ENCODE data around the gene TSC22D1.

The TSC22D1 gene

GRCh38 chr13:44448875-44449274 lies 127.3 kb downstream of the TSC22D1 start:
- no peak for TF ChIP-seq EZH2 (optimal IDR thresholded peaks at IDR 0.05; ENCODE audit: low read depth, low read length)
- H3K4me2 ChIP-seq (ENCODE audit: low read depth, low read length) = no peak overlapping the region
- H3K4me1 ChIP-seq (ENCODE audit: low read length) = no peaks in the 10 kb centered on the region
- no peaks in the 10 kb centered on the region for H3K27me3 ChIP-seq (replicated peaks; ENCODE audit: insufficient read depth, low read length)
- H3K9me2 ChIP-seq (replicated peaks; ENCODE audit: insufficient read depth, low read length) = no peaks in the 10 kb centered on the region
- no peak for DNase-seq
- H4K20me1 ChIP-seq (ENCODE audit: insufficient read depth, low read length) = no peaks in the 10 kb centered on the region
- no peak overlapping the region for H3K9ac ChIP-seq (ENCODE audit: low read length)
- H3K4me3 ChIP-seq (ENCODE audit: low read length) = no peak overlapping the region
- H3K36me3 ChIP-seq (replicated peaks; ENCODE audit: insufficient read depth, low read length) = no peaks in the 10 kb centered on the region
- no peak overlapping the region for H2AFZ ChIP-seq (ENCODE audit: low read length)
- no peaks in the 10 kb centered on the region for H3K9me3 ChIP-seq (replicated peaks; ENCODE audit: insufficient read depth, low read length)
- no peaks in the 10 kb centered on the region for H3K79me2 ChIP-seq (ENCODE audit: low read length)
- H3F3A ChIP-seq (ENCODE audit: insufficient read depth, low read length) = no peaks in the 10 kb centered on the region
- H3K27ac ChIP-seq (ENCODE audit: low read length) = no peak overlapping the region

GRCh38 chr13:44448373-44448772 lies 127.8 kb downstream of the TSC22D1 start:
- Histone ChIP-seq H3K9ac (ENCODE audit: low read length) (no peak overlapping the region), H3K36me3 (replicated peaks; ENCODE audit: insufficient read depth, low read length) (no peaks in the 10 kb centered on the region), H3K9me2 (replicated peaks; ENCODE audit: insufficient read depth, low read length) (no peaks in the 10 kb centered on the region), H2AFZ (ENCODE audit: low read length) (no peak overlapping the region), H4K20me1 (ENCODE audit: insufficient read depth, low read length) (no peaks in the 10 kb centered on the region), H3F3A (ENCODE audit: insufficient read depth, low read length) (no peaks in the 10 kb centered on the region), H3K79me2 (ENCODE audit: low read length) (no peaks in the 10 kb centered on the region), H3K4me1 (ENCODE audit: low read length) (no peaks in the 10 kb centered on the region), H3K4me2 (ENCODE audit: low read depth, low read length) (no peak overlapping the region), H3K9me3 (replicated peaks; ENCODE audit: insufficient read depth, low read length) (no peaks in the 10 kb centered on the region), H3K27me3 (replicated peaks; ENCODE audit: insufficient read depth, low read length) (no peaks in the 10 kb centered on the region), H3K27ac (ENCODE audit: low read length) (no peak overlapping the region), H3K4me3 (ENCODE audit: low read length) (no peak overlapping the region)
- no peak for DNase-seq
- TF ChIP-seq EZH2phosphoT487 (IDR thresholded peaks at IDR 0.05; ENCODE audit: low read length) = no peak
- no peak for TF ChIP-seq EZH2 (optimal IDR thresholded peaks at IDR 0.05; ENCODE audit: low read depth, low read length)
- TF ChIP-seq CTCF (IDR thresholded peaks at IDR 0.05; ENCODE audit: low read length) = no peak

- no peaks in the 10 kb centered on the region for H3K9me3 ChIP-seq (replicated peaks; ENCODE audit: insufficient read depth, low read length)
- H3K27ac ChIP-seq (ENCODE audit: low read length) = no peak overlapping the region
- H3K4me3 ChIP-seq (ENCODE audit: low read length) = no peak overlapping the region
- no peaks in the 10 kb centered on the region for H4K20me1 ChIP-seq (ENCODE audit: insufficient read depth, low read length)
- no peaks in the 10 kb centered on the region for H3K27me3 ChIP-seq (replicated peaks; ENCODE audit: insufficient read depth, low read length)
- H3K4me1 ChIP-seq (ENCODE audit: low read length) = no peaks in the 10 kb centered on the region
- no peak overlapping the region for H3K4me2 ChIP-seq (ENCODE audit: low read depth, low read length)
- H3K36me3 ChIP-seq (replicated peaks; ENCODE audit: insufficient read depth, low read length) = no peaks in the 10 kb centered on the region
- no peaks in the 10 kb centered on the region for H3F3A ChIP-seq (ENCODE audit: insufficient read depth, low read length)
- no peak for DNase-seq
- no peaks in the 10 kb centered on the region for H3K79me2 ChIP-seq (ENCODE audit: low read length)
- TF ChIP-seq EZH2 (optimal IDR thresholded peaks at IDR 0.05; ENCODE audit: low read depth, low read length) = no peak
- no peak for TF ChIP-seq CTCF (IDR thresholded peaks at IDR 0.05; ENCODE audit: low read length)
- TF ChIP-seq EZH2phosphoT487 (IDR thresholded peaks at IDR 0.05; ENCODE audit: low read length) = no peak
- no peaks in the 10 kb centered on the region for H3K9me2 ChIP-seq (replicated peaks; ENCODE audit: insufficient read depth, low read length)
- no peak overlapping the region for H3K9ac ChIP-seq (ENCODE audit: low read length)
- H2AFZ ChIP-seq (ENCODE audit: low read length) = no peak overlapping the region
These were observed 128.3 kb downstream of the TSC22D1 start for GRCh38 chr13:44447783-44448321.

GRCh38 chr13:44440046-44440608 lies 136.0 kb downstream of the TSC22D1 start:
- Histone ChIP-seq H3K4me2 (ENCODE audit: low read depth, low read length) (no peak overlapping the region), H3K79me2 (ENCODE audit: low read length) (no peaks in the 10 kb centered on the region)

More at GRCh38 chr13:44440046-44440608, 136.0 kb downstream of the TSC22D1 start:
- no peaks in the 10 kb centered on the region for H3K9me3 ChIP-seq (replicated peaks; ENCODE audit: insufficient read depth, low read length)
- H3K27me3 ChIP-seq (replicated peaks; ENCODE audit: insufficient read depth, low read length) = no peaks in the 10 kb centered on the region
- H3K36me3 ChIP-seq (replicated peaks; ENCODE audit: insufficient read depth, low read length) = no peaks in the 10 kb centered on the region
- no peak overlapping the region for H2AFZ ChIP-seq (ENCODE audit: low read length)
- H3K9ac ChIP-seq (ENCODE audit: low read length) = no peak overlapping the region
- H3K4me1 ChIP-seq (ENCODE audit: low read length) = 0 out of 2 replicates have a peak, but pooled peaks cover 5% of the 10 kb centered on the region
- DNase-seq = no peak
- TF ChIP-seq CTCF (IDR thresholded peaks at IDR 0.05; ENCODE audit: low read length) (no peak), EZH2 (optimal IDR thresholded peaks at IDR 0.05; ENCODE audit: low read depth, low read length) (no peak), EZH2phosphoT487 (IDR thresholded peaks at IDR 0.05; ENCODE audit: low read length) (no peak)
- H3K27ac ChIP-seq (ENCODE audit: low read length) = no peak overlapping the region
- no peak overlapping the region for H3K4me3 ChIP-seq (ENCODE audit: low read length)
- no peaks in the 10 kb centered on the region for H4K20me1 ChIP-seq (ENCODE audit: insufficient read depth, low read length)
- no peaks in the 10 kb centered on the region for H3K9me2 ChIP-seq (replicated peaks; ENCODE audit: insufficient read depth, low read length)
- H3F3A ChIP-seq (ENCODE audit: insufficient read depth, low read length) = no peaks in the 10 kb centered on the region; the same call in 1 of the 2 replicates

Measured in MM.1S (cell line).